Stimulated activated CD4-positive, alpha-beta T cell treated with anti-CD3 and anti-CD28 coated beads, Interleukin-4, amount 100 ng/mL, for 48 hours (primary cell): Measurements from ENCODE around the gene ST6GALNAC2.

Source experiments
- DNase-seq, 2 donors: peaks; one replicate each; pipeline ENCODE4 v3.0.0-alpha.2; 2020; ENCODE audit warnings: low read depth in 2 of 2

The ST6GALNAC2 gene

GRCh38 chr17:76556765-76557367 is 28.8 kb downstream of the ST6GALNAC2 start:
- no peak for DNase-seq

- no peak for DNase-seq
Observed at GRCh38 chr17:76554131-76554530, 31.5 kb downstream of the ST6GALNAC2 start.

GRCh38 chr17:76553178-76553908 is 32.3 kb downstream of the ST6GALNAC2 start:
- no peak for DNase-seq

DNA sequence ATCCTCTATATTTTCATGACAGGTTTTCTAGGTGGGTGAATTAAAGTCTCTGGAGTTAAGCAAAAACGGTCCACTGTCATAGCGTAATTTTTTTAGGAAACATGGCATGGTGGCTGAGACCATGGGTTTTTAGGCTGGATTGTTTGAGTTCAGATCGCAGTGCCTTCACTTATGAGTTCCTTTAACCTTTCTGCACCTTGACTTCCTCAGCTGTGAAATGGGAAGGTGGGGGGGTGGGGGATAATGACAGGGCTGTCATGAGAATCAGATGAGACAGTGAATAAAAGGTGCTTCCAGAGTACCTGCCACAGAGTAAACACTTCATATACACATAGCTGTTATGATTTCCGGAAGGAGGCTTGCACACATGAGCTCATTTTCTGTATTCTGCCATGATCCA is 34.0 kb downstream of the ST6GALNAC2 start:
- DNase-seq = no peak

GRCh38 chr17:76550712-76551615 is 34.7 kb downstream of the ST6GALNAC2 start:
- no peak for DNase-seq

DNA sequence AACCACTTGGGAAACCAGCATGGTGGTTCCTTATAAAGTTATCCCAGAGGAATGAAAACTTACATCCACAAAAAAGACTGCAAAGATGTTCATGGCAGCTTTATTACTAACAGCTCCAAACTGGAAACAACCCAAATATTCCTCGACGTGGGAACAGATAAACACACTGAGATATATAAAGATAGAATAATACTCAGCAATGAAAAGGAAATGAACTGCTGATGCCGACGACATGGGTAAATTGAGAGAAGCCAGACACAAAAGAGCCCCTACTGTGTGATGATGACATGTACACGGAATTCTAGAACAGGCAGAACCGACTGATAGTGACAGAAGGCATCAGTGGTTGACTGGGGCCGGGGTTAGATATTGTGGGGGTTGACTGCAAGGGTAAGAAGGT is 36.1 kb downstream of the ST6GALNAC2 start:
- no peak for DNase-seq

DNA sequence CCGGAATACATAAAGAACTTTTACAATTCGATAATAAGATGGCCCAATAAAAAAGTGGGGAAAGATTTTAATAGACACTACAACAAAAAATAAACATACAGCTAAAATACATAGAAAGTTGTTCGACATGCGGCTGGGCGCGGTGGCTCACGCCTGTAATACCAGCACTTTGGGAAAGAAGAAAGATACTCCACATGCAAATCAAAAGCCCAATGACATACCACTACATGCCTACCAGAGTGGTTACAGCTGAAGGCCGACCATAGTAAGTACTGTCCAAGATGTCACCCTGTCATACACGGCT is 36.5 kb downstream of the ST6GALNAC2 start:
- no peak for DNase-seq

GRCh38 chr17:76548378-76549214 is 37.1 kb downstream of the ST6GALNAC2 start:
- DNase-seq = no peak

DNA sequence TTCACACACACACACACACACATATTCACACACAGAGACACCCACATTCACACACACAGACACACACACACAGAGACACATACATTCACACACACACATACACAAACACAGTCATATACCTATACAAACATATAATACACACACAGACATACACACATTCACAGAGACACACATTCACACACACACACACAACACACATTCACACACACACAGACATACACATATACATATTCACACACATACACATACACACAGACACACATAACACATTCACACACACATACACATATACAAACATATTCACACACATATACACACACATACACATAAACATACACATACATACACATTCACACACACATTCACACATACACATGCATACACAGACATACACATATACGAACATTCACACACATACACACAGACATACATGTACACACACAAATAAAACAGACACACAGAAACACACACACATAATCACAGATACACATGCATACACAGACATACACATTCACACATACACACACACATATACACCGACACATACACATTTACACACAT is 37.9 kb downstream of the ST6GALNAC2 start:
- DNase-seq = no peak

- peak in 1 of 2 donors; percentile 36 for DNase-seq
Observed at GRCh38 chr17:76547183-76547641, 38.4 kb downstream of the ST6GALNAC2 start.

GRCh38 chr17:76546556-76547182 is 39.0 kb downstream of the ST6GALNAC2 start:
- DNase-seq = no peak

DNA sequence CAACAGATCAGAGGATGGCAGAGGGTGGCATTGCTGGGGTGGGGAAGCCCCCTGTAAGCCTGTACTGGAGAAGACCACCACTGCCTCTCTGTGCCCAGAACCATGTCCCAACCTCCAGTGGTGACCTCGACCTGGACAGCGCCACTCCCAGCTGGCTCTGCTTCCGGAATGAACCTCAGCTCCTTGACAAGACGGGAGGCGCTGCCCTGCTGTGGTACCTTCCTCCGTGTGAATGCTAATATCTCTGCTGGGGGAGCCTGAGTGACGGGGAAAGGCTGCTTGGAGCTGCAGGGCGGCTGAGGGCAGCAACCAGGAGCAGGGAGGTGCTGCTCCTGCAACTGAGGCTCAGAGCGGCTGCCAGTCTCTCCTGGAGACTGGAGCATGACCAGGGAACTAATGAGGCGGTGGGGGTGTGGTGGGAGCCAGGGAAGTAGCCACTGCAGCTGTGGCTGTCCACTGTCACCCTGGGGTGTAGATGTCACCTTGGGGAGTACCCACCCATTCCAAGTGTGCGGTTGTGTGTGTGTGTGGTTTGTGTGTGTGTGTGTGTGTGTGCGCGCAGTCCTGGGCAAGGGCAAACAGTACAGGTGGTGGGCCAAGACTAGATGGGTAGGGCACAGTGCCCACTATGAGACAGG is 39.6 kb downstream of the ST6GALNAC2 start:
- DNase-seq = no peak

DNA sequence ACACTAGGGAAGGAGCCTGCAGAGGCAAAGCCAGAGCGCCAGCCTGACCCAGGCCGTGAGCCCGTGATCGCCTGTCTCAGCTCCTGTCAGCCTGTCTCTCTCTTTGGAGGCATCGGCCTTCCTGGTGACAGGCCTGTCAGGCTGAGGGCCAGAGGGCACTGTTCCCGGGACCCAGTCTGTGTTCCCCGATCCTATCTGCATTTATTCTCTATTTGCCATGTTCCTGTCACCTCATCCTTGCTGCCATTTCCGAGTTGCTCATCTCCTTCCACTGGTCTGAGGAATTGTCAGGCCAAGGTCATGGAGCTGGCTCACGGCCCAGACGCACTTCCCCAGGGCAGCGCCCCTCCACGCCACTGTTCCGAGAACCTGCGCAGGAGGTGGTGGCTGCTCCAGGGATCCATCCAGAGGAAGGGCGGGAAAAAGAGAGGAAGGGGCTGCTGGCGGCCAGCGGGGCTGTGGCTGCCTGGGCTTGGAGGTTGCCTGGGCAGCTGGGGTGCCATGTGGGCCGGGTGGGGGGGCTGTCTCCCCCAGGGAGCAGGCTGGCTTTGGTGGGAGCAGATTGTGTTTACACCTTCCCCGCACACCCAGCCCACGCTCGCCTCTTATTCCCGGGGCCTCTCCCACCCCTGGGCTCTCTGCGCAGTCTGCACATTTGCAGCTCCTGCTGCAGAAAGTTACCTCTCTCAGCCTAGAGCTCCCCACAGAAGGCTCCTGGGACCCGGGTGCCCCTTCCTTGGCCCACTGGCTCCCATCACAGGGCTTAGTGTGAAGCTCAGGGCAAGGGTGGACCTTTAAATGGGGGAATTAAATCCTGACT is 40.9 kb downstream of the ST6GALNAC2 start:
- no peak for DNase-seq

- DNase-seq = no peak
Observed at GRCh38 chr17:76543826-76544545, 41.7 kb downstream of the ST6GALNAC2 start.

- no peak for DNase-seq
Observed at GRCh38 chr17:76543482-76543825, 42.2 kb downstream of the ST6GALNAC2 start.

DNA sequence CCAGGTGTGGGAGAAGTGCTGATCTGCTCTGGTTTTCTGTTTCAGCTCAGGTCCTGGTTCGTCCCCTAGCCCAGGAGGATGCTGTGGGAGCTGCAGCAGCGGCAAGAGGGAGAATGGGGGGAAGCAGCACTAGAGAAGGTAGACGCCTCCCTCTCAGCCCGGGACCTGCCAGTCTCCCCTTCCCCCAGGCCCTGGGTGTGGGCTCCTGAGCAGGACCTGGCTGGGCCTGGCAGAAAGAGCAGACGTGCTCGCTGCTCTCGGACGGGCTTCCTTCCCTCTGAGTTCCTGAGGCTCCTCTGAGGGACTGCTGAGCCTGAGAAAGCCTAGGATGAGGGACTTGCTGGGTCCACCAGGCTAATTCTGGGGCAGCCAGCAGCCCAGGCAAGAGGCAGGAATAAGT is 42.7 kb downstream of the ST6GALNAC2 start:
- no peak for DNase-seq

GRCh38 chr17:76542566-76542971 is 43.1 kb downstream of the ST6GALNAC2 start:
- no peak for DNase-seq

DNA sequence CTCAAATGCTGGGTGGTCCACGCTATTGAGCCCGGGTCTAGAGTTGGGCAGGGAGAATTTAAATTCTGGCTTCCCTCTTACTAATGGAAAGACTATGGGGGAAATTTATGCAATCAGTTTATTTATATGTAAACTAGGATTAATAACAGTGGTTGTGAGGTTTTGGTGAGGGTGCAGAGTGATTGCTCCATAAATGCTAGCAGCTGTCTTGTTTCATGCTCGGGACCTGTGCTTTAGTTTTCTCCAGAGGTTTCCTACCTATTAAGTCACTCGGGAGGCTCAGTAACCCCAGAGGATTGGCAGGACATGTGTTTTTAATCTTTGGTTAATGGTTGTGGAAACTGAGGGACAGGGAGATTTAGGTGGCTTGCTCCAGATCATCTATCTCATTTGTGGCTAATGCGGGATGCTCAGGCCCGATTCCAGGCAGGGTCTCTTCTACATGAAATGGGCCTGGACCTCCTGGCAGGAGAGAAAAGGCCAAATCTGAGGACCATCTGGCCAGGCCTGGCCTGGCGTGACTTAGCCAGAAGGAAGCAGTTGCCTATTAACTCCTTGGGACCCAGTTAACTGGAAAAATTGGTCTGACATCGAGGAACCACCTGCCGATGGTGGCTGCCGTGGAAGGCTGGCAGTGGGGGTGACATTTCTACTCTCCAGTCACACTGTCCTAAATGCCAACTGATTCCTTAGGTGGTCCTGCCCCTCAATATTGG is 43.8 kb downstream of the ST6GALNAC2 start:
- DNase-seq = no peak
